LNCaP clone FGC (cell line): ENCODE measurements around the gene ADAR.

Experiments
- DNase-seq: peaks from one replicate; pipeline ENCODE4 v3.0.0-alpha.2; 2011; ENCODE audit warnings: low read depth
- H3K4me3 ChIP-seq: 2 replicates; pipeline ENCODE4 v1.5.1; 2011; ENCODE audit warnings: mild to moderate bottlenecking, low read depth, low read length, control low read depth
- TF ChIP-seq, protein P1 (sequence below): IDR thresholded peaks from 2 replicates; pipeline ENCODE4 v1.5.1; 2012; ENCODE audit warnings: mild to moderate bottlenecking; ENCODE audit not compliant: control insufficient read depth, insufficient read depth; ENCODE audit errors: extremely low read depth

ADAR gene

DNA sequence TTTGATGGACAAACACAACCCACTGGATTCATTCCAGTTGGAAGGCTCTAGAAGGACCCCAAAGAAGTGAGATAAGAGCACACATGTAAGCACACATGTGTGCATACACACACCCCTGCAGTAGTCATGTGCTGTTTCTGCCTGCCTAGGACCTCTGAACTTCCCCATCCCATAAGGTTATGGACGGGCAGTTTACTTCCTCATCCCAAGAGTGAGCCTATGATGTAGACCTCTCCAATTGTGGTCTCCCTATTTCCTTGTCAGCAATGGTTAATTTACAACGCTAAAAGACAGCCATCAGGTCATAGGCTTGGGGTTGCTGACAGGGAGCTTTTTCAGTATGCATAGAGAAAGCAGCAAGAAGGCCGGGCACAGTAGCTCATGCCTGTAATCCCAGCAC is 15.4 kb upstream of the ADAR start:
- TF ChIP-seq, protein P1, sequence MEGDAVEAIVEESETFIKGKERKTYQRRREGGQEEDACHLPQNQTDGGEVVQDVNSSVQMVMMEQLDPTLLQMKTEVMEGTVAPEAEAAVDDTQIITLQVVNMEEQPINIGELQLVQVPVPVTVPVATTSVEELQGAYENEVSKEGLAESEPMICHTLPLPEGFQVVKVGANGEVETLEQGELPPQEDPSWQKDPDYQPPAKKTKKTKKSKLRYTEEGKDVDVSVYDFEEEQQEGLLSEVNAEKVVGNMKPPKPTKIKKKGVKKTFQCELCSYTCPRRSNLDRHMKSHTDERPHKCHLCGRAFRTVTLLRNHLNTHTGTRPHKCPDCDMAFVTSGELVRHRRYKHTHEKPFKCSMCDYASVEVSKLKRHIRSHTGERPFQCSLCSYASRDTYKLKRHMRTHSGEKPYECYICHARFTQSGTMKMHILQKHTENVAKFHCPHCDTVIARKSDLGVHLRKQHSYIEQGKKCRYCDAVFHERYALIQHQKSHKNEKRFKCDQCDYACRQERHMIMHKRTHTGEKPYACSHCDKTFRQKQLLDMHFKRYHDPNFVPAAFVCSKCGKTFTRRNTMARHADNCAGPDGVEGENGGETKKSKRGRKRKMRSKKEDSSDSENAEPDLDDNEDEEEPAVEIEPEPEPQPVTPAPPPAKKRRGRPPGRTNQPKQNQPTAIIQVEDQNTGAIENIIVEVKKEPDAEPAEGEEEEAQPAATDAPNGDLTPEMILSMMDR: no peak
- no peak overlapping the region for H3K4me3 ChIP-seq
- DNase-seq: no peak

DNA sequence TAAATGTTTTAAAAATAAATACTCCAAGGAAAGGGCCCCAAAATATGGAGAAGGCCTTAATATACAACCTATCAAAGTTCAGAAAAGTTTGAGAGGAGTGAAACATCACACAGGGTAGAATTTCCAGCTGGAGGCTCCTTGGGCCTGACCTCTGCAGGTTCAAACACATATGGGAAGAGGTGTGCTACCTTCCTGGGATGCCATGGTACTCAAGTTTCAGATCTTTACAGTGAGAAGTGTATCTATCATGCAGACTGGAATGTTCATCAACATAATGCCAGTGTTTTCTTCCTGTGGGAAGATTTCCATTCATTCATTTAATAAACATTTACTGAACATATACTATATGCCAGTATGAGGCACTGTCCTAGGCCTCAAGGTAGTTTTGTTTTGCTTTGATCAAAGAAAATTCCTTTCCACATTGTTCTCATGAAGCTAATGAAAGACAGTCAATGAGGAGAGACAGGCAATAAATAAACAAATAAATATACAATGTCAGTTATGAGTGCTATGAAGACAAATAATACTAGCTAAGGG is 14.6 kb upstream of the ADAR start:
- DNase-seq: no peak
- TF ChIP-seq, protein P1: no peak

DNA sequence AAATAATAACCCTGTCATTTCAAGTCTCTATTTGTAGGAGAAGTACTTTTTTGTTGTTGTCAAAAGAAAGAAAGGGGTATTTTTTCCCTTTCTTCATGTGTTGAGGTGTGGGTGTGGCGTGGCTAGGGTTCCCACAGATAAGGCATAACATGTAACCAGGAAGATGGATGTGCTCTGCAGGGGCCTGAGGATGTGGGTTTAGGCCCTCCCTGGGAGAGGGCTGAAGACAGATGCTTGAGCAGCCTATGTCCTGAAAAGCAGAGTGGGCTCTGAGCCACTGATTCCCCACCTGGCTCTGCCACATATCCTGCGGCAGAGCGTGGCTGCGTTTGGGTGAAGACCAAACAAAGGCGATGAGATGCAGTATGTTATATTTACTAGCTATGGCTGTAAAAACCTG is 13.9 kb upstream of the ADAR start:
- DNase-seq: no peak
- TF ChIP-seq, protein P1: no peak
- no peak overlapping the region for H3K4me3 ChIP-seq

More for the DNA sequence above, 14.6 kb upstream of the ADAR start:
- no peak overlapping the region for H3K4me3 ChIP-seq

DNA sequence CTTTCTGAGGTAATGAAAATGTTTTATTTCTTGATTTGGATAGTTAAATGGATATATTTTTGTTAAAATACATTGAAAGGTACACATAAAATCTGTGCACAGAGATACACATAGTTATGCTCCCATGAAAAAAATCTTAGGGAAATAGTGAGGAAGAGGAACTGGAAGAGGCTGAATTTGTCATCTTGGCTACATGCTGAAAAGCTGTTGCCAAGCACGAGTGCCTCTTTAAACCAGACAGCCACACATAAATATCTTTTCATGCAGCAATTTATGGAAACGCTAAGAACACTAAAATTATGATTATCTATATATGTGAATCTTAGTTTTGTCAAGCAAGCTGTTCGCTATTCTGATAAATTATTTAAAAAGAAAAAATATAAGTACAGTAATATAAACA is 12.8 kb upstream of the ADAR start:
- TF ChIP-seq, protein P1: no peak
- no peak for DNase-seq

DNA sequence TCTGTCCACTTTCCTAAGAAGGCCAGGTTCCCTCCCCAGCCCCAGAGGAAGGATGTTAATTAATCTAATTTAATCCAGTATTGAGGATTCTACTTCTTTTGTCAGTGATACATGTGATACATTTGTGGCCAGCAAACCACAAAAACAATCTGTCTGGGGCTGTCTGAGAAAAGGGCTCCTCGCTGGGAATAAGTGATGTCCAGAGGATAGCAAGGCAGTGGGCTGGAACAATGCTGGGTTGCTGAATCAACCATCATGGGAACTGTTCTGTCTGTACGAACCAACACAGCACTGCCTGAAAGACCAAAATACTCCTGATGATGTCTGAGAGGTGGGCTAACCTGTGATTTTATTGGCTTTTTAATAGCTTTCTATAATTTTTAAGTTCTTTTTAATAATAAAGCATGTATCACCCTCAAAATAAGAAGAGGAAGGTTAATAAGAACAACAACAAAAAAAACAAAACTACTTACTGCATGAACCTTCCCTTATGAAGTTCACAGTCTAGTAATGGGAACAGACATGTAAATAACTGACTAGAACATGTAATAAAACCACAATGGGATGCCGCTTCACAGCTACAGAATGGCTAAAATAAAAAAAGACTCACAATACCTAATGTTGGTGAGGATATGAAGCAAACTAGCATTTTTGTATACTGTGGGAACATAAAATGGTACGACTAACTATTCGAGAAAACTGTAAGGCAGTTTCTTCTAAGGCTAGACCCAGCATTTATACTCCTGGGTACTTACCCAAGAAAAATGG is 11.4 kb upstream of the ADAR start:
- H3K4me3 ChIP-seq: no peak overlapping the region
- TF ChIP-seq, protein P1: no peak
- DNase-seq: no peak

More for the DNA sequence above, 12.8 kb upstream of the ADAR start:
- no peak overlapping the region for H3K4me3 ChIP-seq

DNA sequence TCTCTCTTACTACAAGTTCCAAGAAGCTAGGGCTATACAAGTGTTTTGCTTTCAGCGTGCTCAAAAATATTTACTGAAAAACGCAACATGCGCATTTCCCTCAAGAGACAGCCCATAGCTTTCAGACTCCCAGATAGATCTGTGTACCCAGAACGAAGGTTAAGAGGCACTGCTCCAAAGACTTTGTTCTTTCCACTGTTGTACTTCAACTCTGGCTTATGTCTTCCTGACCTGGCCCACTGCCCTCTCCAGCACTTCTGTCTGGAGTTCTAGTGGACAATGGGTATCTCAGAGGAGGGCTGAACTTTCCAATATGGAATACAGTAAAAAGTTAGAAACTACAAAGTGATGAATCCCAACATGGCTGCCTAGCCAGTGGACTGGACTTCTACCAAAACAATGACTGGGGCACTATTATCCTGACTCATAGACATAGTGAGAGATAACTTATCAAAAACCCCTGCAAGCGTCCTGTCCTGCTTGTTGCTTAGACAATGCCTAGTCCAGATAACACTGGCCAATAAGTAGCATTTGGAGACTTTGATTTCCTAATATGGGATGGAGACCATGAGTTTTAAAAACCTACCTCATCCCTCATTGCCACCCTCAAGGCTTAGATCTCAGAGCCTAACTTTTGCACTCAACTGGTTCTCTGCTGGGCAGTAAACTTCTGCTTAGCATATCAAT is 8.8 kb upstream of the ADAR start:
- no peak overlapping the region for H3K4me3 ChIP-seq
- no peak for DNase-seq
- TF ChIP-seq, protein P1: no peak
